Activated T-cell treated with anti-CD3 and anti-CD28 coated beads for 24 hours (primary cell): Measurements from ENCODE around the gene OR2G6.
"Not testable (repeated sequence)": the region's sequence is repeated elsewhere in the genome, so short reads cannot be mapped to it uniquely, and the experiment has no call there.

Experiments used
- DNase-seq: peaks from one replicate; pipeline ENCODE4 v3.0.0-alpha.2; 2020; ENCODE audit warnings: low read depth

OR2G6 gene

DNA sequence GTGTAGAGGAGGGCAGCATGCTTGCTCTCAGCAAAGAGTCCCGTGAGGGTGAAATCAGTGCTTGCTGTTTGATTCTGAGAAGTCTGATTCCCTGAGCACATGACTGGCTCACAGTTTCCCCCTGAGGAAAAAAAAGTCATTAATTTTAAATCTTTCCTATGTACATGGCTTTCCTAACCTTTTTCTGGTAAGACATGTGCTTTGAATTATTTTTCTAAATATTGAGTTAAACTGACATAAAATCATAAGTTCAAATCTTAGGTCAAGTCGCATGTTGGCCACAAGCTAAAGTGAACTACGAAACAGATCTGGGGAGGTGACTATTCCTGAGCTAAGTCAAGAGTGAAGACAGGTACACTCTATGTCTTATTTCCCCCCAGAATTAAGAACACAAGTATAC, 66.8 kb downstream of the OR2G6 start, which contains the start of gene OR2T34:
OR2T34 (minus strand) TSS at position 101 of the 400 bp plus-strand sequence; CDS start at position 101, 0 bp downstream.
- not testable (repeated sequence) for DNase-seq

DNA sequence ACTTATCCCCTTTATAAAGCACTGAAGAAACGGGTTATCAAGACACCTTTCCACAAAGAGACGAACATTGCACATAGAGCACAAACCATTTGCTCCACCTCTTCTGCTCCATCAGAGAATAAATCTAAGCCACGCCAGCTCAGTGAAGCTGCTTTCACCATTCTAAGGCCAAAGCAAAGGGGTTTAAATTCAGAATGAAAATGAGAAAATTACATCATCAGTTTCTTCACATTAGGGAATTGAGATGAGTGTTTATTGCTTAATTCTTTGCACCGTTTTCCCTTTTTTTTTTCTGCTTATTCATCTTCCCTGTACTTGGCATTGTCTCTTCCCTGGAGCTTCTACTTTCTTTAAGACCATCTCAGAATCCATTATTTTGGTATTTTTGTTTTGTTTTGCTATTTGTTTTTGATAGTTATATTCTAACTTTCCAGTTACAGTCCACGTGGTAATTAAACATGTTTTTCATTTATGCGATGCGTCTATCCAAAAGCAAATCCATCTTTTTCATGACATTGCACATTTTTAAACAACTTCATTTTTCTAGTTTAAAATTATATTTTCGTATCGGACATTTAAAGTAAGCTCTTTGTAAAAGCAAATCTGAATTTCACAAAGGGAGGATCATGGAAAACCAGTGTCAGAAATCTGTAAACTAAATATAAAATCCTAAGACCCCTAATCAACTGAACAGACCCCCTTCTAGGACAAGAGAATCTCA, 68.5 kb downstream of the OR2G6 start:
- DNase-seq, result no peak
